Effector memory CD4-positive, alpha-beta T cell (primary cell): ENCODE data around the gene ZNF22.

ENCODE experiments used
- DNase-seq, 3 donors: peaks; one replicate each; pipeline ENCODE4 v3.0.0-alpha.2; 2020
- H3K27ac ChIP-seq: 2 replicates; pipeline ENCODE4 v1.7.0; 2013; ENCODE audit warnings: mild to moderate bottlenecking, low read length, moderate library complexity; ENCODE audit not compliant: insufficient read depth, poor library complexity, severe bottlenecking
- H3K27me3 ChIP-seq: replicated peaks from 2 replicates; pipeline ENCODE4 v1.7.0; 2013; ENCODE audit warnings: mild to moderate bottlenecking, low read length; ENCODE audit not compliant: insufficient read depth, control insufficient read depth, poor library complexity, severe bottlenecking
- H3K36me3 ChIP-seq: 2 replicates; pipeline ENCODE4 v1.7.0; 2013; ENCODE audit warnings: mild to moderate bottlenecking, low read length, moderate library complexity; ENCODE audit not compliant: control insufficient read depth, insufficient read depth
- H3K4me1 ChIP-seq: 2 replicates; pipeline ENCODE4 v1.7.0; 2013; ENCODE audit warnings: low read length, mild to moderate bottlenecking; ENCODE audit not compliant: control insufficient read depth, insufficient read depth, poor library complexity, severe bottlenecking
- H3K4me3 ChIP-seq: 2 replicates; pipeline ENCODE4 v1.7.0; 2013; ENCODE audit warnings: low read length, low read depth, mild to moderate bottlenecking; ENCODE audit not compliant: insufficient read depth, poor library complexity, severe bottlenecking
- H3K9me3 ChIP-seq: 2 replicates; pipeline ENCODE4 v1.7.0; 2013; ENCODE audit warnings: mild to moderate bottlenecking, low read length, moderate library complexity; ENCODE audit not compliant: control insufficient read depth
- total RNA-seq, 3 donors: gene quantifications; one replicate each; lab custom pipeline; 2026; lab: John Stamatoyannopoulos, UW

ZNF22 gene
- total RNA-seq, result 17.6 to 27.5 (median 24.6) reads per million in 3 donors

GRCh38 chr10:45000752-45001380, at the start of gene ZNF22:
ZNF22 (plus strand) TSS chr10:45000923; CDS start chr10:45003369, 2,446 bp downstream.
- peaks cover 12% of the 10 kb centered on the region for H3K36me3 ChIP-seq
- peak within 1 kb of the TSS; percentile 54 for H3K4me3 ChIP-seq
- no peaks in the 10 kb centered on the region for H3K9me3 ChIP-seq
- H3K4me1 ChIP-seq, result no peaks in the 10 kb centered on the region
- peak; percentile 32 to 40 (median 35) for DNase-seq
- no peaks in the 10 kb centered on the region for H3K27me3 ChIP-seq
- peak within 1 kb of the TSS; percentile 40 for H3K27ac ChIP-seq

DNA sequence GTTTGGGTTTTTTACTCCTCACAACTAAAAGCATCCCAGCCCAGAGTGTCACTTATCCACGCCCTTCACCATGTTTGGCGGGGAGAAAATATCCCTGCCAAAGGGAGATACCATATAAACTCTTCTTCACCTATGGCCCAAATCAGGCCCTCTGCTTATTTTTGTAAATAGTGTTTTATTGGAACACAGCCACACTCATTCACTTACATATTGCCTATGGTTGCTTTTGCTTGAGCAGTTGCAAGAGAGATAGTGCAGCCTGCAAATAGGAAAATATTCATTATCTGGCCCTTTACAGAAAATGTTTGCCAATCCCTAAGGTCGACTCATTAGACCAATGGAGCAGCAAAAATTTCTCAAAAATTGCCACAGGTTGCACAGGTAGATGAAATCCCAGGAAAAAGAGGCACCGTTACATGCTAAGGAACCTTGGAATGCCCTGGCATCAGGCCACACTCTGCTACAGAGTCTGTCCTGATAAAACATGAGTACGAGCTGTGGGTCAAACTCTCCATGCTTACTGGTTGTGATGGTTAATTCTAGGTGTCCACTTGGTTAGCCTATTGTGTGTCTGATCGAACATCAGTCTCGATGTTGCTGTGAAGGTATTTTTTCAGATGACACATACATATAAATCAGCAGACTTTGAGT, 49.0 kb upstream of the ZNF22 start:
- Histone ChIP-seq H3K27ac (no peak overlapping the region), H3K4me3 (no peak overlapping the region), H3K4me1 (no peaks in the 10 kb centered on the region), H3K36me3 (no peaks in the 10 kb centered on the region), H3K27me3 (no peaks in the 10 kb centered on the region), H3K9me3 (no peaks in the 10 kb centered on the region)
- DNase-seq, result no peak

- Histone ChIP-seq H3K4me3 (no peak overlapping the region), H3K27ac (no peak overlapping the region), H3K4me1 (no peaks in the 10 kb centered on the region), H3K9me3 (no peaks in the 10 kb centered on the region), H3K27me3 (no peaks in the 10 kb centered on the region), H3K36me3 (no peaks in the 10 kb centered on the region)
- DNase-seq, result no peak
Measured at GRCh38 chr10:44952779-44953231, 47.9 kb upstream of the ZNF22 start.

GRCh38 chr10:44954042-44954441, 46.7 kb upstream of the ZNF22 start:
- no peak for DNase-seq
- H3K9me3 ChIP-seq, result no peaks in the 10 kb centered on the region
- H3K27ac ChIP-seq, result no peak overlapping the region

DNA sequence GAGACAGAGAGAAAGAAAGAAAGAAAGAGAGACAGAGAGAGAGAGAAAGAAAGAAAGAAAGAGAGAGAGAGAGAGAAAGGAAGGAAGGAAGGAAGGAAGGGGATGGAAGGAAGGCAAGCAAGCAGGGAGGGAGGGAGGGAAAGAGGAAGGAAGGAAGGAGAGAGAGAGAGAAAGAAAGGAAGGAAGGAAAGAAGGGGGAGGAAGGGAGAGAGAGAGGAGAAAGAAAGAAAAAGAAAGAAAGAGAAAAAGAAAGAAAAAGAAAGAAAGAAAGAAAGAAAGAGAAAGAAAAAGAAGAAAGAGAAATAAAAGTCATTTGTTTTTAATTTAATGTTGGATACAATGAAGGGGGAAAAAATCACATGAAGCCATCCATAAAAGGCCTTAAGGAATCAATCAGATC, 45.8 kb upstream of the ZNF22 start:
- H3K4me1 ChIP-seq, result peaks cover 15% of the 10 kb centered on the region
- H3K9me3 ChIP-seq, result no peaks in the 10 kb centered on the region
- no peaks in the 10 kb centered on the region for H3K36me3 ChIP-seq
- H3K4me3 ChIP-seq, result no peak overlapping the region
- no peak overlapping the region for H3K27ac ChIP-seq
- no peaks in the 10 kb centered on the region for H3K27me3 ChIP-seq
- DNase-seq, result no peak

More at GRCh38 chr10:44954042-44954441, 46.7 kb upstream of the ZNF22 start:
- no peaks in the 10 kb centered on the region for H3K36me3 ChIP-seq
- no peak overlapping the region for H3K4me3 ChIP-seq
- H3K4me1 ChIP-seq, result peaks cover 10% of the 10 kb centered on the region
- no peaks in the 10 kb centered on the region for H3K27me3 ChIP-seq

DNA sequence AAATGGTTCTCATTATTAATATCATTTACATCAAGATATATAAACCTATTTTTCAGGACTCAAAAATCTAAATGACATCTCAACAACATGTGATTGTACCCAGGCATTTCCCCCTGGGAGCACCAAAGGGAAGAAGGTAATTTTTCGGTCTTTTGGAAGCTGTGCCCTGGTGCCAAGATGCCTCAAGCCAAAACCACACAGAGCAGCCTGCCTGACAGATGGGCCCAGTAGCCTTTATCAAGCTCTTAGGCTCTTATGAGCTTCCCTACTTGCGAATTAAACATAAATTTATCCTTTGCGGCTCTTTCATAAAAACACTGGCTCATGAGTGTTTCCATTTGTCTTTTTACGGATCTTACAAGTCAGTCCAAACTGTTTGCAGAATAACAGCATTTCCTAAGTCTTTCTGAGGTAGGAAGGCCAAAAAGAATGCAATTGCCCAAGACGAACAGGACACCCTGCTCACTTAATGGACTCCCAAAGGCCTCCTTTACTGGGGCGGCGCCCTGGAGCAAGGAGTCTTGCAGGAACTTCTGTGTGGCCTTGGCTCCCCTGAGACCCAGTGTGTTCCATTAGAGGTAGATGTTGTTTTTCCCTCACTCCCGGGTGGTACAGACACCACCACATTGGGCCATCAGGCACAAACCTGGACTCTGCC, 45.2 kb upstream of the ZNF22 start:
- H3K4me3 ChIP-seq, result no peak overlapping the region
- DNase-seq, result no peak

GRCh38 chr10:44956226-44956625, 44.5 kb upstream of the ZNF22 start:
- Histone ChIP-seq H3K27ac (no peak overlapping the region), H3K36me3 (no peaks in the 10 kb centered on the region)
- DNase-seq, result no peak

More for the DNA sequence above, 45.2 kb upstream of the ZNF22 start:
- no peaks in the 10 kb centered on the region for H3K9me3 ChIP-seq
- no peaks in the 10 kb centered on the region for H3K36me3 ChIP-seq
- peaks cover 17% of the 10 kb centered on the region for H3K4me1 ChIP-seq
- no peaks in the 10 kb centered on the region for H3K27me3 ChIP-seq
- H3K27ac ChIP-seq, result no peak overlapping the region

DNA sequence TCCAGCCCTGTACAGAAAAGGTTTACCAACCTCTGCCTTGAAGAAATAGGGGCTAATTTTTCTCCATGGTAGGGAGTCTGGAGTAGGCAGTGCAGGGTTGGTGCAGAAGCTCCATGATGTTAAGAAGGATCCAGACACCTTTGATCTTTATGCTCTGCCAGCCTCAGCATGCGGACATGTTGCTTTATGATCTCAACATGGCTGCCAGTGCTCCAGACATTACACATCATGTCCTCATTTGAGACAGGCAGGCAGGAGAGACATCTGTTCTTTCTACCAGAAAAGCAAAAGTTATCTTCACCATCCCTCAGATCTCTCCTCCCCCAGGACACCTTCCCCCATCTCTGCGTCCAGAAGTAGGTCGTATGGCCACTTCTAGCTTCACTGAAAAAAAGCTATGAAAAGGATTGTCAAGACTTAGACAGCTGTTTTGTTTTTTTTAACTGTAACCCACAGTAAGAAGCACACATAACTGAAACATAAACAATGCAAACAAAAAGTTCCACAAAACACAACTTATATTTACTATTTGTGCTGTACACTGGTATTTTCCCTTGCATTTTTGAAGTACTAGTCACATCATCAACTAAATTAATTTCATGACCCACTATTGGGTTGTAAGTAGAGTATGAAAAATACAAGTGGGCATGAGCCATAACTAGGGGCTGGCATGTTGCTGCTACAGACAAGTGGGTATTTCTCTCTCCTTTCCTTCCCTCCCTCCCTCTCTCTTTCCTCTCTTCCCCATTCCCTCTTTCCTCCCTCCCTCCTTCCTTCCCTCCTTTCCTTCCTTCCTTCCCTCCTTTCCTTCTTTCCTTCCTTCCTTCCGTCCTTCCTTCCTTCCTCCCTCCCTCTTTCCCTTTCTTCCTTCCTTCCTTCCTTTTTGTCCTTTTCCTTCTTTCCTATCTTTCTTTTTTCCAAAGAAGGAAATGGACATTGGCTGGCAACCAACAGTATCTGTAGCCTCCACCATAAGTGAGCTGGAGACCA, 43.7 kb upstream of the ZNF22 start:
- Histone ChIP-seq H3K27ac (no peak overlapping the region), H3K36me3 (no peaks in the 10 kb centered on the region), H3K4me1 (peaks cover 17% of the 10 kb centered on the region), H3K27me3 (no peaks in the 10 kb centered on the region), H3K4me3 (no peak overlapping the region), H3K9me3 (no peaks in the 10 kb centered on the region)
- no peak for DNase-seq

More at GRCh38 chr10:44956226-44956625, 44.5 kb upstream of the ZNF22 start:
- Histone ChIP-seq H3K4me3 (no peak overlapping the region), H3K9me3 (no peaks in the 10 kb centered on the region), H3K27me3 (no peaks in the 10 kb centered on the region), H3K4me1 (peaks cover 17% of the 10 kb centered on the region)

- H3K27ac ChIP-seq, result no peak overlapping the region
- peak overlapping the region; percentile 70 for H3K4me3 ChIP-seq
- H3K27me3 ChIP-seq, result no peaks in the 10 kb centered on the region
- DNase-seq, result no peak
- no peaks in the 10 kb centered on the region for H3K9me3 ChIP-seq
- H3K36me3 ChIP-seq, result no peaks in the 10 kb centered on the region
- peaks cover 17% of the 10 kb centered on the region for H3K4me1 ChIP-seq
Measured at GRCh38 chr10:44958196-44958897, 42.4 kb upstream of the ZNF22 start.
